Measurements from ENCODE around the gene PTH1R.
A peak's percentile ranks its signal among the peaks of the same experiment; 100 is the strongest.
"Not testable (repeated sequence)": the region's sequence is repeated elsewhere in the genome, so short reads cannot be mapped to it uniquely, and the experiment has no call there.

PTH1R gene

DNA sequence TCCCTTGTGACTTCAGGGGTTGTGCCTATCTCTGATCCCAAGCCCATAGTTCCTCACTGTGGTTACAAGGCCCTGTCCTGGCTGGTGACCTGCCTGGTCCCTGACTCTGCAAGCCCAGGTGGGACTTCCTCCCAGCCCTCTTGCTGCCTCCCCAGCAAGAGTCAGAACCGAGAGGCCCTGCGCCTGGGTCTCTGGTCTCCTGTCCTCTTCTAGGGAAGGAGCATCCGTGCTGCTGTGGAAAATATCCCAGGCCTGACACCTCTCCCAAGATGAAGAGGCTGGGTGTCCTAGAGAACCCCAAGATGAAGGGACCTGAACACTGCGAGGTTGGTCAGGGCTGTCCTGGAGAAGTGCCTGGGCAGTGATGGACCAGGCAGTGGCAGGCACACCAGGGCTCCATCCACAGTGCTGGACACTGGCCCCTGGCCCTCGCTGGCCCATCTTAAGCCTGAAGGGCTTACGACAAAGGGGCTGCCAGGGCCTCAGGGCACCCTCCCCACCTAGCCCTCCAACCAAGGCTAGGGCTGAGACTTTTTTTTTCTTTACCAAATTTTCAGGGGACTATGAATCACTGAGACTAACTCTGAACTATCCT, 32.7 kb downstream of the PTH1R start:
- H3K4me3 ChIP-seq: no peak overlapping the region
- H3K27ac ChIP-seq: no peak overlapping the region
- H3K9me3 ChIP-seq (ENCODE audit: low read depth, low read length): no peaks in the 10 kb centered on the region
- no peak for DNase-seq (ENCODE audit: low read depth, low spot score)
- no peak overlapping the region for H3K9ac ChIP-seq (ENCODE audit: insufficient read length)
- TF ChIP-seq POLR2AphosphoS5 (IDR thresholded peaks at IDR 0.05; ENCODE audit: borderline replicate concordance, low read depth, low read length) (no peak), FOXP2 (optimal IDR thresholded peaks at IDR 0.05; ENCODE audit: control extremely low read depth, extremely low read length, insufficient read depth) (no peak), EZH2 (IDR thresholded peaks at IDR 0.05) (no peak)
- H3K36me3 ChIP-seq (ENCODE audit: insufficient read depth, low read length): no peaks in the 10 kb centered on the region

DNA sequence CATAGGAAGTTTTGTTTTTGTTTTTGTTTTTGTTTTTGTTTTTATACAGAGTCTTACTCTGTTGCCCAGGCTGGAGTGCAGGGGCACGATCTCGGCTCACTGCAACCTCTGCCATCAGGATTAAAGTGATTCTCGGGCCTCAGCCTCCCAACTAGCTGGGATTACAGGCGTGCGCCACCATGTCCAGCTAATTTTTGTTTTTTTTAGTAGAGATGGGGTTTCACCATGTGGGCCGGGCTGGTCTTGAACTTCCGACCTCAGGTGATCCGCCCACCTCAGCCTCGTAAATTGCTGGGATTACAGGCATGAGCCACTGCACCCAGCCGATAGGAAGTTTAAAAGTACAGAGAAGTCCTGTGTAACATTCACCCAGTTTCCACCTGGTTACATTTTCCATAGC, 33.4 kb downstream of the PTH1R start:
- not testable (repeated sequence) for H3K4me3 ChIP-seq; H3K9me3 ChIP-seq (ENCODE audit: low read depth, low read length); H3K9ac ChIP-seq (ENCODE audit: insufficient read length); H3K27ac ChIP-seq; DNase-seq (ENCODE audit: low read depth, low spot score); H3K36me3 ChIP-seq (ENCODE audit: insufficient read depth, low read length)

DNA sequence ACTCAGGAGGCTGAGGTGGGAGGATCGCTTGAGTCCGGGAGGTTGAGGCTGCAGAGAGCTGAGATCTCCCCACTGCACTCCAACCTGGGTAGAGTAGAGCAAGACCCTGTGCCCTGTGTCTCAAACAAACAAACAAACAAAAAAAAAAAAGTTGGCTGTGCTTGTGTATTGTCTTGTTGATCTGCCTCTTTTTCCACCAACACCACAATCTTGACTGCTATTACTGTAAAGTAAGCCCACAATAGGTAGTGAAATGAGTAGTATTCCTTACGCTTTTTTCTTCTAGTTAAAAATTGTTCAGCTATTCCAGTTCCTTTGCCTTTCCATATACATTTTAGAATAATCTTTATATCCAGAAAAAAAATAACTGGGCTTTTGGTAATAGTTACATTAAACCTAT, 35.5 kb downstream of the PTH1R start:
- TF ChIP-seq EZH2 (IDR thresholded peaks at IDR 0.05) (no peak), FOXP2 (optimal IDR thresholded peaks at IDR 0.05; ENCODE audit: control extremely low read depth, extremely low read length, insufficient read depth) (no peak), POLR2AphosphoS5 (IDR thresholded peaks at IDR 0.05; ENCODE audit: borderline replicate concordance, low read depth, low read length) (no peak)
- no peak overlapping the region for H3K27ac ChIP-seq
- no peaks in the 10 kb centered on the region for H3K9me3 ChIP-seq (ENCODE audit: low read depth, low read length)
- H3K36me3 ChIP-seq (ENCODE audit: insufficient read depth, low read length): peaks cover 6% of the 10 kb centered on the region; the same call in 1 of the 2 replicates
- no peak for DNase-seq (ENCODE audit: low read depth, low spot score)
- no peak overlapping the region for H3K4me3 ChIP-seq
- H3K9ac ChIP-seq (ENCODE audit: insufficient read length): no peak overlapping the region

DNA sequence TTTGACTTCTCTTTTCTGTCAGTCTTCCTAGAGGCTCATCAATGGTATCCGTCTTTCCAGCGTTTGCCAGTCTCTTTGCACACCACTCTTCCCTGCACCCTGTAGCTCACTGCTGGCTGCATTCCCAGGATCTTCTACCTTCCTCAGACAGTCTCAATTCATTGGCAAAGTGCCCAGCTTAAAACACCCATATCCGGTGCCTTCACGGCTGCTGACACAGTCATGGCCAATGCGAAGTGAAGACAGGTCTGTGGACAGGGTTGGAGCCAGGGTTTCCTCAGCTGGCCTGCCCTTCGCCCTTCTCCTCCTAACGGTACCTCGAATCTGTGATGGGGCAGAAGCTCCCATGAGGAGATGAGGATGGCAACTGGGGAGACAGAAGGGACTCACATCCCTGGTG, 36.1 kb downstream of the PTH1R start:
- no peak overlapping the region for H3K27ac ChIP-seq

DNA sequence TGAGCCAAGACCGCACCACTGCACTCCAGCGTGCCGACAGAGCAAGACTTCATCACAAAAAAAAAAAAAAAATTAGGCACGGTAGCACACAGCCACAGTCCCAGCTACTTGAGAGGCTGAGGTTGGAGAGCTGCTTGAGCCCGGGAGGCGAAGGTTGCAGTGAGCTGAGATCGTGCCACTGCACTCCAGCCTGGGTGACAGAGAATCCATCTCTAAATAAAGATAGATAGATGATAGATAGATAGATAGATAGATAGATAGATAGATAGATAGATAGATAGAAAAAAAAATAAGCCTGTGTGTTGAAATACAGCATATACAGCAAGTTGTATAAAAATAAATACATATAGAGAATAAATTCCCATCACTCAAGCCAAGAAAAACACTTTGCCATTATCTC, 37.3 kb downstream of the PTH1R start:
- DNase-seq (ENCODE audit: low read depth, low spot score): no peak
- H3K27ac ChIP-seq: no peak overlapping the region
- H3K9ac ChIP-seq (ENCODE audit: insufficient read length): no peak overlapping the region
- peaks cover 13% of the 10 kb centered on the region; the same call in 1 of the 2 replicates for H3K36me3 ChIP-seq (ENCODE audit: insufficient read depth, low read length)
- H3K4me3 ChIP-seq: no peak overlapping the region
- TF ChIP-seq POLR2AphosphoS5 (IDR thresholded peaks at IDR 0.05; ENCODE audit: borderline replicate concordance, low read depth, low read length) (no peak), FOXP2 (optimal IDR thresholded peaks at IDR 0.05; ENCODE audit: control extremely low read depth, extremely low read length, insufficient read depth) (no peak), EZH2 (IDR thresholded peaks at IDR 0.05) (no peak)
- H3K9me3 ChIP-seq (ENCODE audit: low read depth, low read length): no peaks in the 10 kb centered on the region

More for the DNA sequence above, 36.1 kb downstream of the PTH1R start:
- TF ChIP-seq EZH2 (IDR thresholded peaks at IDR 0.05) (no peak), POLR2AphosphoS5 (IDR thresholded peaks at IDR 0.05; ENCODE audit: borderline replicate concordance, low read depth, low read length) (peak; percentile 44; the same call in 1 of the 2 replicates)
- Histone ChIP-seq H3K9me3 (ENCODE audit: low read depth, low read length) (no peaks in the 10 kb centered on the region), H3K9ac (ENCODE audit: insufficient read length) (no peak overlapping the region), H3K4me3 (no peak overlapping the region), H3K36me3 (ENCODE audit: insufficient read depth, low read length) (peaks cover 8% of the 10 kb centered on the region; the same call in 1 of the 2 replicates)
- peak; percentile 24 for DNase-seq (ENCODE audit: low read depth, low spot score)

DNA sequence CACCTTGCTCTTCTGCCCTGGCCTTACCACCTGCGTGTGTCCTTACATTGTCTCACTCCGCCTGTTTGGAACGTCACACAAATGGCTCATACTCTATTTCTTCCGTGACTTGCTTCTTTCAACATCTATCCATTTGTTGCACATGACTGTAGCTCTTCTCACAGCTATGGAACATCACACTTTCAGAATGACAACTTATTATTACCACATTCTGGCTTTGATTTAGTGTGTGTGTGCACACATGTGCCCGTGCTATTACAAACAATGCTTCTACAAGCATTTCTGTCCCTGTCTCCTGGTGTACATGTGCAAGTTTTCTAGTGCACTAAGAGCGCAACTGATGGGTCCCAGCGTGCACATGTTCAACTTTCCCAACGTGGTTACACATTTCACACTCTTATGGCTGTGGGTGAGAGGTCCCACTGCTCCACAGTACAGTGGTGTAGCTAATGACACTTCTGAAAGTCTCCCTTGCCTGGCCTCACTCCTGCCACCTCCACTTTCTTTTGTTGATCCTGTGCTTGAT, 37.8 kb downstream of the PTH1R start:
- no peak for DNase-seq (ENCODE audit: low read depth, low spot score)
- no peak overlapping the region for H3K4me3 ChIP-seq
- TF ChIP-seq FOXP2 (optimal IDR thresholded peaks at IDR 0.05; ENCODE audit: control extremely low read depth, extremely low read length, insufficient read depth) (no peak), POLR2AphosphoS5 (IDR thresholded peaks at IDR 0.05; ENCODE audit: borderline replicate concordance, low read depth, low read length) (no peak), EZH2 (IDR thresholded peaks at IDR 0.05) (no peak)
- no peak overlapping the region for H3K9ac ChIP-seq (ENCODE audit: insufficient read length)
- no peaks in the 10 kb centered on the region for H3K9me3 ChIP-seq (ENCODE audit: low read depth, low read length)
- no peak overlapping the region for H3K27ac ChIP-seq
- peaks cover 18% of the 10 kb centered on the region for H3K36me3 ChIP-seq (ENCODE audit: insufficient read depth, low read length)

DNA sequence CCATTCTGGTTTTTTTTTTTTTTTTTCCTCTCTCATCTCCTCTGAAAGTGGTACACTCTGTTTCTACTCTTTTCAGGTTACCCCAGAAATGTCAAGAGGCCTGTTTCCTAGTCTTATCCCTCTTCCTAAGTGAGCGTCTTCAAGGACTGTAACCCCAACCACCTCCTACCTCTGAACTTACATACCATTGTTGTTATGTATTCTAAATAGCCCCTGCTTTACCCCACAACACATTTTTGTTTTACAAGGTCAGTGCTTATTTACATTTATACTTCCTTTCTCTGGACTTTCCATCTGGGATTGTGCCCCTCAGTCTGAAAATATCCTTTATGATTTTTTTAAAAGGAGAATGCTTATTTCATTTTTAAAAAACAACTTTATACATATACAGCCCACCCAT, 38.8 kb downstream of the PTH1R start:
- Histone ChIP-seq H3K27ac (no peak overlapping the region), H3K4me3 (no peak overlapping the region), H3K9ac (ENCODE audit: insufficient read length) (no peak overlapping the region), H3K9me3 (ENCODE audit: low read depth, low read length) (no peaks in the 10 kb centered on the region), H3K36me3 (ENCODE audit: insufficient read depth, low read length) (peaks cover 27% of the 10 kb centered on the region)
- no peak for DNase-seq (ENCODE audit: low read depth, low spot score)
- TF ChIP-seq POLR2AphosphoS5 (IDR thresholded peaks at IDR 0.05; ENCODE audit: borderline replicate concordance, low read depth, low read length) (no peak), EZH2 (IDR thresholded peaks at IDR 0.05) (no peak), FOXP2 (optimal IDR thresholded peaks at IDR 0.05; ENCODE audit: control extremely low read depth, extremely low read length, insufficient read depth) (no peak)

DNA sequence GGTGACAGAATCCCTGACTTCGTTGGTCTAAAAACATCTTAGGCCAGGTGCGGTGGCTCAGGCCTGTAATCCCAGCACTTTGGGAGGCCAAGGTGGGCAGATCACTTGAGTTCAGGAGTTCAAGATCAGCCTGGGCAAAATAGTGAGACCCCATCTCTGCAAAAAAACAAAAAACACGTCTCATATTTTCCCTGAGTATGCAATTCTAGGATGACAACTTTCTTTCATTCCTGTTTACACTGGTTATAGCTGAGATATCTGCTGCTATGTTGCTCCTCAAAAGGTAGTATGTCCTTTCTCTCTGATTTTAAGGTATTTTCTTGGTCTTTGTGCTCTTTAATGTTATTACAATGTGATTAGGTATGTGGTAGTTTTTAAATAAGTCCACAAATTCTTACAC, 39.3 kb downstream of the PTH1R start:
- no peak overlapping the region for H3K4me3 ChIP-seq
- TF ChIP-seq FOXP2 (optimal IDR thresholded peaks at IDR 0.05; ENCODE audit: control extremely low read depth, extremely low read length, insufficient read depth) (no peak), POLR2AphosphoS5 (IDR thresholded peaks at IDR 0.05; ENCODE audit: borderline replicate concordance, low read depth, low read length) (no peak), EZH2 (IDR thresholded peaks at IDR 0.05) (no peak)
- no peak for DNase-seq (ENCODE audit: low read depth, low spot score)
- no peak overlapping the region for H3K27ac ChIP-seq
- H3K9ac ChIP-seq (ENCODE audit: insufficient read length): no peak overlapping the region
- no peaks in the 10 kb centered on the region for H3K9me3 ChIP-seq (ENCODE audit: low read depth, low read length)
- H3K36me3 ChIP-seq (ENCODE audit: insufficient read depth, low read length): peaks cover 30% of the 10 kb centered on the region

DNA sequence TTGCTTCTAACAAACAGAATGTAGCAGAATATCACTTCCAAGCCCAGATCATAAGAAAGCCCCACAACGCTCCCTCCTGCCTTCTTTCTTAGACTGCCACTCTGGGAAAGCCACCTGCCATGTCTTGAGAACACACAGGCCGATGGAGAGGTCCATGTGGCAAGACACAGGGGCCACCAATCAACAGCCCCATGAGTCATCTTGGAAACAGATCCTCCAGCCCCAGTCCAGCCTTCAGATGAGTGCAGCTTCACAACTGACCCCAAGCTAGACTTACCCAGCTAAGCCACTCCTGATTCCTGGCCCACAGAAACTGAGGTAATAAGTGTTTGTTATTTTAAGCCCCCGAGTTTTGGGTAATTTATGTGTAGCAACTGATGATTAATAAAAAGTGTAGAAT, 39.7 kb downstream of the PTH1R start:
- H3K9ac ChIP-seq (ENCODE audit: insufficient read length): no peak overlapping the region
- TF ChIP-seq EZH2 (IDR thresholded peaks at IDR 0.05): no peak
- no peak for TF ChIP-seq FOXP2 (optimal IDR thresholded peaks at IDR 0.05; ENCODE audit: control extremely low read depth, extremely low read length, insufficient read depth)
- TF ChIP-seq POLR2AphosphoS5 (IDR thresholded peaks at IDR 0.05; ENCODE audit: borderline replicate concordance, low read depth, low read length): no peak
- no peak overlapping the region for H3K27ac ChIP-seq
- H3K9me3 ChIP-seq (ENCODE audit: low read depth, low read length): no peaks in the 10 kb centered on the region
- peaks cover 30% of the 10 kb centered on the region for H3K36me3 ChIP-seq (ENCODE audit: insufficient read depth, low read length)
- H3K4me3 ChIP-seq: no peak overlapping the region
- no peak for DNase-seq (ENCODE audit: low read depth, low spot score)
